HG02678 (cell line): ENCODE results near the gene PEAK1.
"Not testable (repeated sequence)": the region's sequence is repeated elsewhere in the genome, so short reads cannot be mapped to it uniquely, and the experiment has no call there.

Source experiments
- ATAC-seq: cut with Tn5 transposase; IDR thresholded peaks from one replicate; pipeline ENCODE4 v1.9.1; 2021; ENCODE audit warnings: mild to moderate bottlenecking, moderate library complexity; ENCODE audit not compliant: unreplicated experiment

The PEAK1 gene

GRCh38 chr15:77311618-77312398, 108.1 kb downstream of the PEAK1 start:
- ATAC-seq: no peak

GRCh38 chr15:77311020-77311419, 108.9 kb downstream of the PEAK1 start:
- no peak for ATAC-seq

GRCh38 chr15:77309392-77309791, 110.5 kb downstream of the PEAK1 start:
- ATAC-seq: no peak

GRCh38 chr15:77305953-77306352, 114.0 kb downstream of the PEAK1 start:
- no peak for ATAC-seq

- no peak for ATAC-seq
Measured at GRCh38 chr15:77296773-77297337, 123.0 kb downstream of the PEAK1 start.

- ATAC-seq: no peak
Measured at GRCh38 chr15:77295446-77295845, 124.5 kb downstream of the PEAK1 start.

- ATAC-seq: no peak
Measured at GRCh38 chr15:77292969-77293558, 126.8 kb downstream of the PEAK1 start.

GRCh38 chr15:77291107-77291506, 128.8 kb downstream of the PEAK1 start:
- ATAC-seq: no peak

- ATAC-seq: no peak
Measured at GRCh38 chr15:77287385-77287784, 132.5 kb downstream of the PEAK1 start.

GRCh38 chr15:77285057-77285997, 134.6 kb downstream of the PEAK1 start:
- no peak for ATAC-seq

- no peak for ATAC-seq
Measured at GRCh38 chr15:77282333-77282732, 137.6 kb downstream of the PEAK1 start.

GRCh38 chr15:77276943-77277342, 143.0 kb downstream of the PEAK1 start:
- no peak for ATAC-seq

- ATAC-seq: no peak
Measured at GRCh38 chr15:77276096-77276495, 143.8 kb downstream of the PEAK1 start.

- not testable (repeated sequence) for ATAC-seq
Measured at GRCh38 chr15:77273136-77273535, 146.8 kb downstream of the PEAK1 start.

- ATAC-seq: no peak
Measured at GRCh38 chr15:77266708-77267386, 153.1 kb downstream of the PEAK1 start.

- ATAC-seq: no peak
Measured at GRCh38 chr15:77255385-77255784, 164.5 kb downstream of the PEAK1 start.

GRCh38 chr15:77251662-77252061, 168.2 kb downstream of the PEAK1 start:
- ATAC-seq: no peak

- ATAC-seq: no peak
Measured at GRCh38 chr15:77247116-77247515, 172.8 kb downstream of the PEAK1 start.

- ATAC-seq: no peak
Measured at GRCh38 chr15:77243716-77244401, 176.0 kb downstream of the PEAK1 start.

GRCh38 chr15:77243135-77243534, 176.8 kb downstream of the PEAK1 start:
- ATAC-seq: no peak
